ENCODE results near the gene PRXL2A. TPM values are rescaled to one million over a fixed set of nuclear protein-coding genes. Genes with fewer than 3 reads are reported as not detected.

PRXL2A gene
- total RNA-seq, 2 donors from 2014 or later, result 86.0 to 101 TPM

DNA sequence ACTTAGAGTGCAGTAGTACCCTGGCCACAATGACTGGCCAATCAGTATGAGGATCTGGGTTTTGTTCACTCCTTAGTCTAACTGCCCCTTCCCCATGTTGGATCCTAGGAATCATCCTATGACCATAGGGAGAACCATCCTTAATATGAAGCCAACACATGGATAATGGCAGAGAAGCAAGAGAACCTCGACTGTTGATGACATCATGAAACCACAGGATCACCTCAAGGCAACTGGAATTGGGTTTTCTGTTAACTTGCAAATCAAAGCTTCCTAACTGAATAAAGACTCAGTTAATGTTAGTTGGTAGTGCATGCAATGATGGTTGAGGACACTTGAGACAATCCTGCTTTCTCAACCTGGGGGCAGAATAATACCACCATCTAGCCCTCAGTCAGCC lies 3.3 kb upstream of the PRXL2A start:
- no peak overlapping the region for H3K27ac ChIP-seq
- no peaks in the 10 kb centered on the region for H3K36me3 ChIP-seq
- no peak overlapping the region for H3K4me3 ChIP-seq
- TF ChIP-seq POLR2AphosphoS5 (IDR thresholded peaks at IDR 0.05) (no peak), POLR2A (IDR thresholded peaks at IDR 0.05) (no peak)
- TF ChIP-seq, protein P1, sequence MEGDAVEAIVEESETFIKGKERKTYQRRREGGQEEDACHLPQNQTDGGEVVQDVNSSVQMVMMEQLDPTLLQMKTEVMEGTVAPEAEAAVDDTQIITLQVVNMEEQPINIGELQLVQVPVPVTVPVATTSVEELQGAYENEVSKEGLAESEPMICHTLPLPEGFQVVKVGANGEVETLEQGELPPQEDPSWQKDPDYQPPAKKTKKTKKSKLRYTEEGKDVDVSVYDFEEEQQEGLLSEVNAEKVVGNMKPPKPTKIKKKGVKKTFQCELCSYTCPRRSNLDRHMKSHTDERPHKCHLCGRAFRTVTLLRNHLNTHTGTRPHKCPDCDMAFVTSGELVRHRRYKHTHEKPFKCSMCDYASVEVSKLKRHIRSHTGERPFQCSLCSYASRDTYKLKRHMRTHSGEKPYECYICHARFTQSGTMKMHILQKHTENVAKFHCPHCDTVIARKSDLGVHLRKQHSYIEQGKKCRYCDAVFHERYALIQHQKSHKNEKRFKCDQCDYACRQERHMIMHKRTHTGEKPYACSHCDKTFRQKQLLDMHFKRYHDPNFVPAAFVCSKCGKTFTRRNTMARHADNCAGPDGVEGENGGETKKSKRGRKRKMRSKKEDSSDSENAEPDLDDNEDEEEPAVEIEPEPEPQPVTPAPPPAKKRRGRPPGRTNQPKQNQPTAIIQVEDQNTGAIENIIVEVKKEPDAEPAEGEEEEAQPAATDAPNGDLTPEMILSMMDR (IDR thresholded peaks at IDR 0.05), result no peak
- no peaks in the 10 kb centered on the region for H3K27me3 ChIP-seq (replicated peaks; ENCODE audit: insufficient read depth)
- H3K4me1 ChIP-seq (replicated peaks), result peaks cover 4% of the 10 kb centered on the region
- no peaks in the 10 kb centered on the region for H3K9me3 ChIP-seq
- intact Hi-C loops (cut with DNase I), result no loop called here
- 87% methylated on average over 1 of the region's 1 CpG for WGBS
- DNase-seq (ENCODE audit: low spot score), result no peak

DNA sequence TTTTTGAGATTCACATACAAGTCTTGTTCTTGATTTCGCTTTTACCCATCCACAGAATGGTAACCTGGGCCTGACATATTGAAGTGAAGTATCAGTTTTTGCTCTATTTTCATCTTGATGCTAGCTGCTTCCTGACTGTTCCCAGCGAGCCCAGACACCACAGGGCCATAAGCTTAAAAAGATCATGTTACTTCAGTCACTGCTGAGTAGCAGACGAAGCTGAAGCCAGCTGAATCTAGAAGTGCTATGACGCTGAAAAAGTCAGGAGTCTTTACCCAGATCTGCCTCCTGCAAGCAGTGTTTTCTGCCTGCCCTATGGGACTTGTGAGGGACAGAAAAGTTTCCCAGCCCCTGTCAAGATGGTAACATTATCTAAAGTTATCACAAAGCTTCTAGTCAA lies 2.7 kb upstream of the PRXL2A start:
- Histone ChIP-seq H3K4me1 (replicated peaks) (peaks cover 4% of the 10 kb centered on the region), H3K27ac (peak overlapping the region; percentile 27 to 96), H3K27me3 (replicated peaks; ENCODE audit: insufficient read depth) (no peaks in the 10 kb centered on the region), H3K36me3 (no peaks in the 10 kb centered on the region), H3K9me3 (no peaks in the 10 kb centered on the region), H3K4me3 (no peak overlapping the region)
- intact Hi-C loops (cut with DNase I), result no loop called here
- no peak for DNase-seq (ENCODE audit: low spot score)
- 47% methylated on average over 4 of the region's 4 CpGs for WGBS
- TF ChIP-seq POLR2A (IDR thresholded peaks at IDR 0.05) (no peak), POLR2AphosphoS5 (IDR thresholded peaks at IDR 0.05) (no peak)
- TF ChIP-seq, protein P1 (IDR thresholded peaks at IDR 0.05), result no peak

DNA sequence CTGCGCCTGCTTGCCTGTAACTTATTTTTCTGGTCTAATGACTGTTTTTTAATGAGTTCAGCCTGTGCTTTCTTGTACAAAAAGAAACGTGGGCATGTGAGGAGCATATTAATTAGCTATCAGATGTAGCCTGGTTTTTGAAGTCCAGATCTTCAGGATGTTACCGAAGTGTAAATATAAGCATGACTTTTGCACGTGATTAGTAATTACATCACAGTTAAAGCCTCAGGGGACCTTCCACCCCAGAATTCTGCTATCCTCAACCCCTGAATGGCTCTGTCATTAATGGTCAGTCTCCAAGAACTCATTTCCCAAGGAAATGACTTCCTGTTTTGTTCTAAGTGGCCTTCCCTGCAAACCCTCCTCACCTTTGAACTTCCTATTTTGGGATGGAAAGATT lies 2.1 kb upstream of the PRXL2A start:
- 23% methylated on average over 4 of the region's 4 CpGs for WGBS
- no peak overlapping the region for H3K4me3 ChIP-seq
- intact Hi-C loops (cut with DNase I), result no loop called here
- no peak for DNase-seq (ENCODE audit: low spot score)
- no peaks in the 10 kb centered on the region for H3K27me3 ChIP-seq (replicated peaks; ENCODE audit: insufficient read depth)
- no peaks in the 10 kb centered on the region for H3K36me3 ChIP-seq
- H3K4me1 ChIP-seq (replicated peaks), result peaks cover 8% of the 10 kb centered on the region
- no peaks in the 10 kb centered on the region for H3K9me3 ChIP-seq
- TF ChIP-seq POLR2AphosphoS5 (IDR thresholded peaks at IDR 0.05) (peak; percentile 51), POLR2A (IDR thresholded peaks at IDR 0.05) (no peak)
- TF ChIP-seq, protein P1 (IDR thresholded peaks at IDR 0.05), result no peak
- peak overlapping the region; percentile 27 to 96 for H3K27ac ChIP-seq

DNA sequence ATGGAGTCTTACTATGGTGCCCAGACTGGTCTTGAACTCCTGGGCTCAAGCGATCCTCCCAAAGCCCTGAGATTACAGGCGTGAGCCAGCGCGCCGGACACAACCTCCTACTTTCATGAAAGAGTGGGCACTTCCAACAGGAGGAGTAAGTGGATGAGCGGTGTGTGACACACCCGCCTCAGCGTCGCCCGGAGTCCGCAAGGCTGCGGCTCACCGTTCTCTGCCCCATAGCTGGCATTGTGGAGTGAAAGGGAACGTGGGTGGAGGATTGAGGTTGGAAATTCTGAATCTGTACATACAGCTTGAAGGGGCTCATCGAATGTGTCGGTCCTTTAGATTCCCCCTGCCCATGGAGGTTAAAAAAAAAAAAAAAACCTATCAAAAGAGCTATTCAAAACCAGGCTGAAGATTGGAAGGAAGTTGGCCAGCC lies 524 bp upstream of the PRXL2A start:
- Histone ChIP-seq H3K4me1 (replicated peaks) (peaks cover 15% of the 10 kb centered on the region), H3K9me3 (no peaks in the 10 kb centered on the region), H3K27me3 (replicated peaks; ENCODE audit: insufficient read depth) (no peaks in the 10 kb centered on the region), H3K36me3 (no peaks in the 10 kb centered on the region), H3K4me3 (peak overlapping the region; percentile 72 to 92), H3K27ac (peak overlapping the region; percentile 86 to 96)
- intact Hi-C loops (cut with DNase I), result no loop called here
- WGBS, result 14% methylated on average over 16 of the region's 16 CpGs
- no peak for DNase-seq (ENCODE audit: low spot score)
- TF ChIP-seq POLR2AphosphoS5 (IDR thresholded peaks at IDR 0.05), result no peak
- TF ChIP-seq, protein P1 (IDR thresholded peaks at IDR 0.05), result no peak
- TF ChIP-seq POLR2A (IDR thresholded peaks at IDR 0.05), result no peak

DNA sequence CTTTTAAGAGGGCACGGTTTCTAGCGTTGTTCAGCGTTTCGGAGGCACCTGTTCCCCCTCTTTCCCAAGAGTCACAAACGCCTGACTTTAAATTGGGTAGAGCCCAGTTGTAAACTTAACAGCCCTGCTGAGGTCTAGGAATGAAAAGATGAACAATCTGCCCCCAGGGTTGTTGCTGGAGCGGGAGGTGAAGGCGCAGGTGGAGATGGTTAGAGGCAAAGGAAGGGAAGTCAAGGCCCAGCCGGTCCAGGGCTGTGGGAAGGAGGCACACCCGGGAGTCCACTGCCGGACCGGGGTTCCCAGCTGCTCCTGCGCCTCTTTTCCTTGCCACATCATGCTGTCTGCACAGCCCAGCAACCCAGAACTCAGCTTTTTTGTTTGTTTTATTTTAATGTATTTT lies 770 bp downstream of the PRXL2A start:
- TF ChIP-seq, protein P1 (IDR thresholded peaks at IDR 0.05), result no peak
- TF ChIP-seq POLR2A (IDR thresholded peaks at IDR 0.05) (no peak), POLR2AphosphoS5 (IDR thresholded peaks at IDR 0.05) (no peak)
- H3K4me3 ChIP-seq, result peak overlapping the region; percentile 72 to 92
- H3K36me3 ChIP-seq, result no peaks in the 10 kb centered on the region
- WGBS, result 13% methylated on average over 12 of the region's 12 CpGs
- intact Hi-C loops (cut with DNase I), result no loop called here
- peak overlapping the region; percentile 86 to 96 for H3K27ac ChIP-seq
- peaks cover 20% of the 10 kb centered on the region for H3K4me1 ChIP-seq (replicated peaks)
- H3K27me3 ChIP-seq (replicated peaks; ENCODE audit: insufficient read depth), result no peaks in the 10 kb centered on the region
- no peaks in the 10 kb centered on the region for H3K9me3 ChIP-seq
- DNase-seq (ENCODE audit: low spot score), result no peak
